ENCODE results near the gene AUTS2.

Gene AUTS2

GRCh38 chr7:69883399-69883891 lies 285.2 kb downstream of the AUTS2 start:
- DNase-seq (ENCODE audit: low read depth in 1 of 2, low spot score in 1 of 2), result no peak
- TF ChIP-seq GABPA (IDR thresholded peaks at IDR 0.05; ENCODE audit: low read depth) (no peak), CTCF (IDR thresholded peaks at IDR 0.05; ENCODE audit: insufficient read depth, low read length) (no peak), POLR2AphosphoS5 (IDR thresholded peaks at IDR 0.05; ENCODE audit: low read depth) (no peak), SPI1 (IDR thresholded peaks at IDR 0.05; ENCODE audit: borderline replicate concordance, low read depth) (no peak), REST (IDR thresholded peaks at IDR 0.05; ENCODE audit: insufficient replicate concordance, low read depth) (no peak)
- no peak overlapping the region for H3K27ac ChIP-seq (replicated peaks)

GRCh38 chr7:69885431-69885830 lies 287.2 kb downstream of the AUTS2 start:
- TF ChIP-seq REST (IDR thresholded peaks at IDR 0.05; ENCODE audit: insufficient replicate concordance, low read depth) (no peak), CTCF (IDR thresholded peaks at IDR 0.05; ENCODE audit: insufficient read depth, low read length) (no peak), SPI1 (IDR thresholded peaks at IDR 0.05; ENCODE audit: borderline replicate concordance, low read depth) (no peak), GABPA (IDR thresholded peaks at IDR 0.05; ENCODE audit: low read depth) (no peak), POLR2AphosphoS5 (IDR thresholded peaks at IDR 0.05; ENCODE audit: low read depth) (no peak)
- H3K4me3 ChIP-seq (replicated peaks; ENCODE audit: insufficient read depth, low read length), result no peak overlapping the region
- H3K27me3 ChIP-seq (ENCODE audit: insufficient read depth, poor library complexity, severe bottlenecking), result no peaks in the 10 kb centered on the region
- no peak overlapping the region for H3K27ac ChIP-seq (replicated peaks)
- no peak for DNase-seq (ENCODE audit: low read depth in 1 of 2, low spot score in 1 of 2)

More at GRCh38 chr7:69883399-69883891, 285.2 kb downstream of the AUTS2 start:
- no peaks in the 10 kb centered on the region for H3K27me3 ChIP-seq (ENCODE audit: insufficient read depth, poor library complexity, severe bottlenecking)
- H3K4me3 ChIP-seq (replicated peaks; ENCODE audit: insufficient read depth, low read length), result no peak overlapping the region

- no peak for DNase-seq (ENCODE audit: low read depth in 1 of 2, low spot score in 1 of 2)
- Histone ChIP-seq H3K27ac (replicated peaks) (no peak overlapping the region), H3K4me3 (replicated peaks; ENCODE audit: insufficient read depth, low read length) (no peak overlapping the region), H3K27me3 (ENCODE audit: insufficient read depth, poor library complexity, severe bottlenecking) (no peaks in the 10 kb centered on the region)
- TF ChIP-seq CTCF (IDR thresholded peaks at IDR 0.05; ENCODE audit: insufficient read depth, low read length) (no peak), SPI1 (IDR thresholded peaks at IDR 0.05; ENCODE audit: borderline replicate concordance, low read depth) (no peak), GABPA (IDR thresholded peaks at IDR 0.05; ENCODE audit: low read depth) (no peak), REST (IDR thresholded peaks at IDR 0.05; ENCODE audit: insufficient replicate concordance, low read depth) (no peak), POLR2AphosphoS5 (IDR thresholded peaks at IDR 0.05; ENCODE audit: low read depth) (no peak)
These were observed 291.2 kb downstream of the AUTS2 start for GRCh38 chr7:69889338-69889975.

Data from HL-60 (cell line).